Colonic mucosa (tissue), 4 donors: Measurements from ENCODE around the gene MCF2L. TPM values are rescaled to one million over a fixed set of nuclear protein-coding genes. Genes with fewer than 3 reads are reported as not detected.

Experiments
- DNase-seq: peaks from one replicate; pipeline ENCODE4 v3.0.0-alpha.2; 2020
- H3K27ac ChIP-seq: fragments of 200-600 bp; one replicate; pipeline ENCODE4 v1.8.0; 2021
- H3K27me3 ChIP-seq: fragments of 200-600 bp; one replicate; pipeline ENCODE4 v1.8.0; 2021
- H3K36me3 ChIP-seq: fragments of 200-600 bp; one replicate; pipeline ENCODE4 v1.8.0; 2021
- H3K4me1 ChIP-seq: fragments of 200-600 bp; one replicate; pipeline ENCODE4 v1.8.0; 2021; ENCODE audit warnings: mild to moderate bottlenecking
- H3K4me3 ChIP-seq: fragments of 200-600 bp; one replicate; pipeline ENCODE4 v1.8.0; 2021
- H3K9ac ChIP-seq, 2 donors: one replicate each; pipeline ENCODE4 v1.7.0; 2013; ENCODE audit warnings: control low read depth in 2 of 2, low read depth in 2 of 2, low read length in 2 of 2
- H3K9me3 ChIP-seq: fragments of 200-600 bp; one replicate; pipeline ENCODE4 v1.8.0; 2021
- intact Hi-C: fragments of 100-400 bp; cut with DNase I; formaldehyde crosslinking; loops from one replicate; pipeline ENCODE4 v1.14.1; 2022
- total RNA-seq, 2 donors: library from RNA; stranded (reverse); fragmentation: NEBNext Ultra II Directional in 1 of 2; extraction: Animal tissue kit (Norgen Biotek cat#: 25700) in 1 of 2; gene quantifications; one replicate each; pipeline ENCODE4 v1.2.1, GENCODE V29; 2021
- TF ChIP-seq, protein P1 (sequence below): fragments of 200-600 bp; IDR thresholded peaks from one replicate; pipeline ENCODE4 v1.8.0; 2022; ENCODE audit warnings: antibody characterized with exemption, mild to moderate bottlenecking
- donor health status: healthy.
- donor health status: DM: no; HTN: no; CAD: no.
- donor health status: DM: no; HTN: no; CAD: no.

MCF2L gene
- total RNA-seq, 2 donors from 2014 or later = 45.0 to 88.3 TPM

- Histone ChIP-seq H3K4me1 (no peaks in the 10 kb centered on the region), H3K9me3 (no peaks in the 10 kb centered on the region), H3K27ac (no peak overlapping the region), H3K36me3 (no peaks in the 10 kb centered on the region), H3K4me3 (no peak overlapping the region), H3K27me3 (no peaks in the 10 kb centered on the region), H3K9ac (no peak overlapping the region)
- TF ChIP-seq, protein P1, sequence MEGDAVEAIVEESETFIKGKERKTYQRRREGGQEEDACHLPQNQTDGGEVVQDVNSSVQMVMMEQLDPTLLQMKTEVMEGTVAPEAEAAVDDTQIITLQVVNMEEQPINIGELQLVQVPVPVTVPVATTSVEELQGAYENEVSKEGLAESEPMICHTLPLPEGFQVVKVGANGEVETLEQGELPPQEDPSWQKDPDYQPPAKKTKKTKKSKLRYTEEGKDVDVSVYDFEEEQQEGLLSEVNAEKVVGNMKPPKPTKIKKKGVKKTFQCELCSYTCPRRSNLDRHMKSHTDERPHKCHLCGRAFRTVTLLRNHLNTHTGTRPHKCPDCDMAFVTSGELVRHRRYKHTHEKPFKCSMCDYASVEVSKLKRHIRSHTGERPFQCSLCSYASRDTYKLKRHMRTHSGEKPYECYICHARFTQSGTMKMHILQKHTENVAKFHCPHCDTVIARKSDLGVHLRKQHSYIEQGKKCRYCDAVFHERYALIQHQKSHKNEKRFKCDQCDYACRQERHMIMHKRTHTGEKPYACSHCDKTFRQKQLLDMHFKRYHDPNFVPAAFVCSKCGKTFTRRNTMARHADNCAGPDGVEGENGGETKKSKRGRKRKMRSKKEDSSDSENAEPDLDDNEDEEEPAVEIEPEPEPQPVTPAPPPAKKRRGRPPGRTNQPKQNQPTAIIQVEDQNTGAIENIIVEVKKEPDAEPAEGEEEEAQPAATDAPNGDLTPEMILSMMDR = no peak
- DNase-seq = no peak
- intact Hi-C loops = no loop called here
These were observed 89.3 kb downstream of the MCF2L start for GRCh38 chr13:113058129-113058987.

GRCh38 chr13:113058988-113059850 lies 90.2 kb downstream of the MCF2L start:
- Histone ChIP-seq H3K9me3 (no peaks in the 10 kb centered on the region), H3K27me3 (no peaks in the 10 kb centered on the region), H3K4me1 (no peaks in the 10 kb centered on the region), H3K36me3 (no peaks in the 10 kb centered on the region), H3K4me3 (no peak overlapping the region), H3K9ac (no peak overlapping the region), H3K27ac (no peak overlapping the region)
- no peak for DNase-seq
- intact Hi-C loops = no loop called here
- TF ChIP-seq, protein P1 = no peak

DNA sequence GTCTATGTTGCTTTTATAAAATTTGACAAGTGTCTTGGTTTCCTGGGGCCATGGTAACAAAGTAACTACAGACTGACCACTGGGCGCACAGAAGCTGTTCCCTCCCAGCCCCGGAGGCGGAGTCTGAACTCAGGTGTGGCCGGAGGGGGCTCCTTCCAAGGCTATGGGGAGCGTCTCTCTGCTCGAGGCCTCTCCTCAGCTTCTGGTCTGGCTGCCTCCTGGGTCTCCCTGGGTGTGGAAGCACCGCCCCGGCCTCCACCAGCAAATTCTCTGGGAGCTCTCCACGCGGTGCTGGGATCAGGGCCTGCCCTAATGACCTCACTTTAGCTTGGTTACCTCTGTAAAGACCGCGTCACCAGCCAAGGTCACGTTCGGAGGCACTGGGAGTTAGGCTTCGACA lies 90.9 kb downstream of the MCF2L start:
- Histone ChIP-seq H3K36me3 (no peaks in the 10 kb centered on the region), H3K27ac (no peak overlapping the region), H3K4me3 (no peak overlapping the region), H3K9me3 (no peaks in the 10 kb centered on the region), H3K4me1 (no peaks in the 10 kb centered on the region), H3K27me3 (no peaks in the 10 kb centered on the region), H3K9ac (no peak overlapping the region)
- TF ChIP-seq, protein P1 = no peak
- no peak for DNase-seq
- intact Hi-C loops = no loop called here

- Histone ChIP-seq H3K9ac (no peak overlapping the region), H3K4me1 (no peaks in the 10 kb centered on the region), H3K27me3 (no peaks in the 10 kb centered on the region), H3K36me3 (no peaks in the 10 kb centered on the region), H3K27ac (no peak overlapping the region), H3K4me3 (no peak overlapping the region), H3K9me3 (no peaks in the 10 kb centered on the region)
- TF ChIP-seq, protein P1 = no peak
- intact Hi-C loops = no loop called here
- DNase-seq = no peak
These were observed 91.7 kb downstream of the MCF2L start for GRCh38 chr13:113060557-113061270.

DNA sequence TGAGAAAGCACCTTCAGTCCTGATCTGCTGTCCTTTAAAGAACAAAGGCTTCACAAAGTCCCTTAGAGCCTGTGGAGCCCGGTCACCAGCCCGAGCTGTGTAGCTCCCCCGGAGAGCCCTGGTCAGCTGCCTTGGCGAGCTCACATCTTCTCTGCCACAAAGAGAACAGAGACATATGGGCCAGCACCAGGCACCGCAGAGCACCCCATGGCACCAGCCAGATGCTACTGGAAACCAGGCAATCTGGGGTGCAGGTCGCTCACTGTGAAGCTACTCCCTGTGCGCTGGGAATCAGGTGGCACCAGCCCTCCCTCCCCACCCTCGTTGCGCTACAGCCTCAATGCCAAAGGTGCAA lies 92.2 kb downstream of the MCF2L start:
- intact Hi-C loops = no loop called here
- Histone ChIP-seq H3K36me3 (no peaks in the 10 kb centered on the region), H3K27me3 (no peaks in the 10 kb centered on the region), H3K9me3 (no peaks in the 10 kb centered on the region), H3K27ac (no peak overlapping the region), H3K9ac (no peak overlapping the region), H3K4me3 (no peak overlapping the region), H3K4me1 (no peaks in the 10 kb centered on the region)
- TF ChIP-seq, protein P1 = no peak
- no peak for DNase-seq
